PC-9 (cell line): ENCODE measurements around the gene PKP2. TPM values are rescaled to one million over a fixed set of nuclear protein-coding genes. Genes with fewer than 3 reads are reported as not detected.

Experiments
- BruUV-seq: library from RNA; stranded (reverse); fragments of 400-500 nt; replicated peaks from 2 replicates; lab custom pipeline; 2021; lab: Mats Ljungman, UMichigan
- CTCF ChIA-PET: fragments of 300-600 bp; sonication (Branson Sonifier 250); formaldehyde crosslinking; loops from one replicate; lab custom pipeline; 2022; ENCODE audit warnings: antibody characterized with exemption; lab: Charles Lee
- POLR2A ChIA-PET: fragments of 300-600 bp; sonication (Branson Sonifier 250); formaldehyde crosslinking; loops from one replicate; lab custom pipeline; 2022; ENCODE audit warnings: antibody characterized with exemption; ENCODE audit not compliant: unreplicated experiment; lab: Charles Lee
- DNase-seq, 2 experiments: peaks; one replicate each; pipeline versions ENCODE4 v3.0.0 to v3.0.0-alpha.2; 2015 to 2022; ENCODE audit warnings: mixed read lengths in 1 of 2
- H2AFZ ChIP-seq: fragments of 200-600 bp; sonication (generic); 2 replicates; pipeline ENCODE4 v1.8.1; 2017; ENCODE audit warnings: antibody characterized with exemption
- H3F3A ChIP-seq: fragments of 200-600 bp; sonication (generic); 2 replicates; pipeline ENCODE4 v1.8.1; 2017; ENCODE audit warnings: antibody characterized with exemption, mild to moderate bottlenecking, low read depth; ENCODE audit not compliant: insufficient read depth
- H3K27ac ChIP-seq: fragments of 200-600 bp; sonication (generic); 2 replicates; pipeline ENCODE4 v1.6.1; 2016; ENCODE audit warnings: mixed run types
- H3K27me3 ChIP-seq: fragments of 200-600 bp; sonication (generic); 2 replicates; pipeline ENCODE4 v1.6.1; 2016; ENCODE audit warnings: low read depth, mixed run types; ENCODE audit not compliant: insufficient read depth
- H3K36me3 ChIP-seq: fragments of 200-600 bp; sonication (generic); 2 replicates; pipeline ENCODE4 v1.6.1; 2016; ENCODE audit warnings: low read depth, mixed run types
- H3K4me1 ChIP-seq: fragments of 200-600 bp; sonication (generic); replicated peaks from 2 replicates; pipeline ENCODE4 v1.6.1; 2016; ENCODE audit warnings: mixed run types; ENCODE audit not compliant: insufficient read depth
- H3K4me2 ChIP-seq: fragments of 200-600 bp; sonication (generic); 2 replicates; pipeline ENCODE4 v1.6.1; 2017; ENCODE audit warnings: mixed run types
- H3K4me3 ChIP-seq: fragments of 200-600 bp; sonication (generic); 2 replicates; pipeline ENCODE4 v1.6.1; 2016; ENCODE audit warnings: mixed run types
- H3K79me2 ChIP-seq: fragments of 200-600 bp; sonication (generic); 2 replicates; pipeline ENCODE4 v1.6.1; 2017; ENCODE audit warnings: low read depth, mixed run types
- H3K9me2 ChIP-seq: fragments of 200-600 bp; sonication (generic); 2 replicates; pipeline ENCODE4 v1.8.1; 2017; ENCODE audit warnings: mild to moderate bottlenecking; ENCODE audit not compliant: insufficient read depth
- H3K9me3 ChIP-seq: fragments of 200-600 bp; sonication (generic); 2 replicates; pipeline ENCODE4 v1.8.1; 2016; ENCODE audit warnings: low read depth; ENCODE audit not compliant: insufficient read depth
- H4K20me1 ChIP-seq: fragments of 200-600 bp; sonication (generic); 2 replicates; pipeline ENCODE4 v1.8.1; 2017; ENCODE audit not compliant: insufficient read depth
- CTCF ChIP-seq: fragments of 200-600 bp; sonication (generic); conservative IDR thresholded peaks from 2 replicates; pipeline ENCODE4 v1.6.1; 2017; ENCODE audit warnings: mixed run types, antibody characterized with exemption, mild to moderate bottlenecking, moderate library complexity
- EZH2 ChIP-seq: fragments of 200-600 bp; sonication (generic); IDR thresholded peaks from 2 replicates; pipeline ENCODE4 v1.8.0; 2017; ENCODE audit warnings: antibody characterized with exemption, low read depth
- intact Hi-C: fragments of 100-400 bp; cut with micrococcal nuclease; formaldehyde crosslinking; loops from one replicate; pipeline ENCODE4 v1.10.0; 2022; ENCODE audit not compliant: unreplicated experiment
- total RNA-seq: library from RNA; stranded (reverse); gene quantifications from 2 replicates; pipeline ENCODE4 v1.2.3, GENCODE V29; 2021

The PKP2 gene
- total RNA-seq, 1 experiment from 2014 or later = 88.1 TPM

GRCh38 chr12:32891956-32892355 is 4.6 kb downstream of the PKP2 start:
- peak overlapping the region; percentile 94 for H3K27ac ChIP-seq
- intact Hi-C loops = loop anchor here (1.0 to 10.0 kb wide), 5 partner anchors 27 to 1567 kb away; partner anchors contain the start of gene SINHCAF
- peaks cover 56% of the 10 kb centered on the region for H3K4me1 ChIP-seq
- H3K36me3 ChIP-seq = 0 out of 2 replicates have a peak, but pooled peaks cover 3% of the 10 kb centered on the region
- H3K9me3 ChIP-seq = no peaks in the 10 kb centered on the region
- peak; percentile 75 to 93 for DNase-seq
- H3K4me3 ChIP-seq = peak overlapping the region; percentile 31
- H3F3A ChIP-seq = peaks cover 33% of the 10 kb centered on the region
- TF ChIP-seq EZH2 (no peak), CTCF (no peak)
- H3K4me2 ChIP-seq = peak overlapping the region; percentile 87
- H3K27me3 ChIP-seq = no peaks in the 10 kb centered on the region
- POLR2A ChIA-PET = interaction anchor here (0.8 kb wide), 2 partner anchors 56 to 905 kb away, joined by 4 to 18 read pairs; no protein-coding TSS in a partner anchor
- H4K20me1 ChIP-seq = no peaks in the 10 kb centered on the region
- peaks cover 63% of the 10 kb centered on the region for H3K79me2 ChIP-seq
- BruUV-seq = no TSS peak
- H2AFZ ChIP-seq = 0 out of 2 replicates have a peak overlapping the region, but pooled peaks have one; percentile 5
- CTCF ChIA-PET = interaction anchor here (0.7 kb wide), 2 partner anchors 27 to 1329 kb away, joined by 5 to 7 read pairs; no protein-coding TSS in a partner anchor
- no peaks in the 10 kb centered on the region for H3K9me2 ChIP-seq

GRCh38 chr12:32891526-32891925 is 5.1 kb downstream of the PKP2 start:
- peak overlapping the region; percentile 31; the same call in 1 of the 2 replicates for H3K4me3 ChIP-seq
- H3K9me3 ChIP-seq = no peaks in the 10 kb centered on the region
- peaks cover 67% of the 10 kb centered on the region for H3K79me2 ChIP-seq
- POLR2A ChIA-PET = interaction anchor here (0.7 kb wide), 1 partner anchor 1306 kb away, joined by 4 read pairs; no protein-coding TSS in a partner anchor
- H3F3A ChIP-seq = peaks cover 33% of the 10 kb centered on the region
- BruUV-seq = no TSS peak
- DNase-seq = no peak
- H3K27ac ChIP-seq = peak overlapping the region; percentile 94
- H2AFZ ChIP-seq = 0 out of 2 replicates have a peak overlapping the region, but pooled peaks have one; percentile 5
- TF ChIP-seq CTCF (no peak), EZH2 (no peak)
- peak overlapping the region; percentile 87 for H3K4me2 ChIP-seq
- no peaks in the 10 kb centered on the region for H3K9me2 ChIP-seq
- CTCF ChIA-PET = no interaction called here
- no peaks in the 10 kb centered on the region for H3K27me3 ChIP-seq
- no peaks in the 10 kb centered on the region for H4K20me1 ChIP-seq
- H3K4me1 ChIP-seq = peaks cover 56% of the 10 kb centered on the region
- H3K36me3 ChIP-seq = 0 out of 2 replicates have a peak, but pooled peaks cover 3% of the 10 kb centered on the region
- intact Hi-C loops = loop anchor here (5.0 to 10.0 kb wide), 3 partner anchors 454 to 1567 kb away; partner anchors contain the start of gene SINHCAF

GRCh38 chr12:32889011-32889760 is 7.4 kb downstream of the PKP2 start:
- H3K27ac ChIP-seq = peak overlapping the region; percentile 25; the same call in 1 of the 2 replicates
- H3K4me3 ChIP-seq = no peak overlapping the region
- peaks cover 43% of the 10 kb centered on the region for H3K4me1 ChIP-seq
- BruUV-seq = no TSS peak
- no peaks in the 10 kb centered on the region for H3K9me3 ChIP-seq
- ChIA-PET CTCF (no interaction called here), POLR2A (no interaction called here)
- H3F3A ChIP-seq = peaks cover 32% of the 10 kb centered on the region
- peaks cover 67% of the 10 kb centered on the region for H3K79me2 ChIP-seq
- no peak overlapping the region for H3K4me2 ChIP-seq
- no peak overlapping the region for H2AFZ ChIP-seq
- H3K9me2 ChIP-seq = no peaks in the 10 kb centered on the region
- no peak for TF ChIP-seq CTCF
- TF ChIP-seq EZH2 = no peak
- H3K27me3 ChIP-seq = no peaks in the 10 kb centered on the region
- no peaks in the 10 kb centered on the region for H4K20me1 ChIP-seq
- DNase-seq = no peak
- 0 out of 2 replicates have a peak, but pooled peaks cover 3% of the 10 kb centered on the region for H3K36me3 ChIP-seq
- intact Hi-C loops = no loop called here
